SU-DHL-6 (cell line): ENCODE results near the gene TRAF2.

Source experiments
- H2AFZ ChIP-seq: fragments of 200-600 bp; sonication (generic); 2 replicates; pipeline ENCODE4 v1.6.1; 2014; ENCODE audit warnings: low read depth, mild to moderate bottlenecking, moderate library complexity, mixed read lengths, antibody characterized with exemption, low read length; ENCODE audit not compliant: severe bottlenecking
- H3F3A ChIP-seq: fragments of 200-600 bp; shearing (Covaris generic); 2 replicates; pipeline ENCODE4 v1.6.0; 2016; ENCODE audit warnings: antibody characterized with exemption, mild to moderate bottlenecking; ENCODE audit not compliant: insufficient read depth
- H3K27ac ChIP-seq: fragments of 200-600 bp; sonication (generic); 2 replicates; pipeline ENCODE4 v1.5.1; 2016; ENCODE audit warnings: low read depth, mild to moderate bottlenecking, low read length, moderate library complexity, mixed read lengths
- H3K27me3 ChIP-seq: fragments of 200-600 bp; sonication (generic), shearing (Covaris generic); 2 replicates; pipeline ENCODE4 v1.6.0; 2014; ENCODE audit warnings: mild to moderate bottlenecking, low read length
- H3K36me3 ChIP-seq: fragments of 200-600 bp; sonication (generic); 2 replicates; pipeline ENCODE4 v1.6.1; 2014; ENCODE audit warnings: mild to moderate bottlenecking, low read length, mixed read lengths
- H3K4me2 ChIP-seq: fragments of 300-600, 200-600 bp; shearing (Covaris generic), sonication (generic); 2 replicates; pipeline ENCODE4 v1.6.0; 2014; ENCODE audit warnings: low read length, low read depth, mild to moderate bottlenecking; ENCODE audit not compliant: poor library complexity, severe bottlenecking
- H3K4me3 ChIP-seq: fragments of 200-600 bp; sonication (generic); 2 replicates; pipeline ENCODE4 v1.5.1; 2014; ENCODE audit warnings: antibody characterized with exemption, low read length, mild to moderate bottlenecking, mixed read lengths; ENCODE audit not compliant: insufficient read depth, poor library complexity, severe bottlenecking
- H3K79me2 ChIP-seq: fragments of 200-600 bp; sonication (generic); 2 replicates; pipeline ENCODE4 v1.6.1; 2014; ENCODE audit warnings: mild to moderate bottlenecking, low read length, moderate library complexity; ENCODE audit not compliant: insufficient read depth
- H3K9ac ChIP-seq: fragments of 200-600 bp; sonication (generic); 2 replicates; pipeline ENCODE4 v1.7.0; 2014; ENCODE audit warnings: mild to moderate bottlenecking, low read length
- H3K9me2 ChIP-seq: fragments of 200-600 bp; sonication (generic); replicated peaks from 2 replicates; pipeline ENCODE4 v1.6.1; 2014; ENCODE audit warnings: low read length; ENCODE audit not compliant: insufficient read depth
- H3K9me3 ChIP-seq: fragments of 200-600 bp; sonication (generic); 2 replicates; pipeline ENCODE4 v1.6.1; 2014; ENCODE audit warnings: low read length, mixed read lengths; ENCODE audit not compliant: insufficient read depth
- H4K20me1 ChIP-seq: fragments of 200-600 bp; sonication (generic); 2 replicates; pipeline ENCODE4 v1.6.1; 2014; ENCODE audit warnings: low read depth, mild to moderate bottlenecking, antibody characterized with exemption, low read length, moderate library complexity, mixed read lengths
- CTCF ChIP-seq: fragments of 200-600 bp; sonication (generic); IDR thresholded peaks from one replicate; pipeline ENCODE4 v1.5.1; 2017; ENCODE audit warnings: antibody characterized with exemption, mild to moderate bottlenecking, low read length, moderate library complexity; ENCODE audit not compliant: insufficient read depth, poor library complexity, severe bottlenecking
- EZH2phosphoT487 ChIP-seq: fragments of 200-600 bp; sonication (generic), shearing (Covaris generic); conservative IDR thresholded peaks from 2 replicates; pipeline ENCODE4 v1.6.1; 2018; ENCODE audit warnings: mild to moderate bottlenecking, antibody characterized with exemption, low read length, moderate library complexity, mixed read lengths

Gene TRAF2

GRCh38 chr9:136964833-136965422 is 78.6 kb downstream of the TRAF2 start:
- H3K27me3 ChIP-seq = no peaks in the 10 kb centered on the region
- H3K9me3 ChIP-seq = no peaks in the 10 kb centered on the region
- no peak overlapping the region for H2AFZ ChIP-seq
- H3K9me2 ChIP-seq = no peaks in the 10 kb centered on the region
- H3K27ac ChIP-seq = no peak overlapping the region
- H3K9ac ChIP-seq = no peak overlapping the region
- TF ChIP-seq CTCF (no peak), EZH2phosphoT487 (no peak)
- no peaks in the 10 kb centered on the region for H3F3A ChIP-seq
- H3K36me3 ChIP-seq = no peaks in the 10 kb centered on the region
- no peaks in the 10 kb centered on the region for H3K79me2 ChIP-seq
- no peak overlapping the region for H3K4me3 ChIP-seq
- H4K20me1 ChIP-seq = no peaks in the 10 kb centered on the region
- no peak overlapping the region for H3K4me2 ChIP-seq

GRCh38 chr9:136965771-136966484 is 79.6 kb downstream of the TRAF2 start:
- TF ChIP-seq CTCF (no peak), EZH2phosphoT487 (0 out of 2 replicates have a peak, but pooled peaks have one; percentile 69)
- Histone ChIP-seq H3K4me2 (peak overlapping the region; percentile 37), H3K9me3 (no peaks in the 10 kb centered on the region), H3K27ac (no peak overlapping the region), H4K20me1 (no peaks in the 10 kb centered on the region), H2AFZ (peak overlapping the region; percentile 54), H3K9me2 (no peaks in the 10 kb centered on the region), H3F3A (no peaks in the 10 kb centered on the region), H3K27me3 (no peaks in the 10 kb centered on the region), H3K79me2 (no peaks in the 10 kb centered on the region), H3K9ac (no peak overlapping the region; the same call in 1 of the 2 replicates), H3K4me3 (no peak overlapping the region), H3K36me3 (no peaks in the 10 kb centered on the region)

- H3K27me3 ChIP-seq = no peaks in the 10 kb centered on the region
- TF ChIP-seq EZH2phosphoT487 (no peak), CTCF (no peak)
- H3K4me3 ChIP-seq = no peak overlapping the region
- no peaks in the 10 kb centered on the region for H3K79me2 ChIP-seq
- H3K36me3 ChIP-seq = no peaks in the 10 kb centered on the region
- no peaks in the 10 kb centered on the region for H3F3A ChIP-seq
- H3K27ac ChIP-seq = no peak overlapping the region
- no peak overlapping the region for H3K4me2 ChIP-seq
- no peaks in the 10 kb centered on the region for H4K20me1 ChIP-seq
- H3K9ac ChIP-seq = no peak overlapping the region
- H3K9me3 ChIP-seq = no peaks in the 10 kb centered on the region
- H2AFZ ChIP-seq = no peak overlapping the region
- no peaks in the 10 kb centered on the region for H3K9me2 ChIP-seq
Measured at GRCh38 chr9:136968333-136969127, 82.2 kb downstream of the TRAF2 start.
